HG02798 (cell line): ENCODE data around the gene PCSK6.
A peak's percentile ranks its signal among the peaks of the same experiment; 100 is the strongest.
"Not testable (repeated sequence)": the region's sequence is repeated elsewhere in the genome, so short reads cannot be mapped to it uniquely, and the experiment has no call there.

Experiments used
- ATAC-seq: cut with Tn5 transposase; IDR thresholded peaks from one replicate; pipeline ENCODE4 v1.9.1; 2021; ENCODE audit warnings: mild to moderate bottlenecking; ENCODE audit not compliant: unreplicated experiment, poor library complexity

PCSK6 gene

DNA sequence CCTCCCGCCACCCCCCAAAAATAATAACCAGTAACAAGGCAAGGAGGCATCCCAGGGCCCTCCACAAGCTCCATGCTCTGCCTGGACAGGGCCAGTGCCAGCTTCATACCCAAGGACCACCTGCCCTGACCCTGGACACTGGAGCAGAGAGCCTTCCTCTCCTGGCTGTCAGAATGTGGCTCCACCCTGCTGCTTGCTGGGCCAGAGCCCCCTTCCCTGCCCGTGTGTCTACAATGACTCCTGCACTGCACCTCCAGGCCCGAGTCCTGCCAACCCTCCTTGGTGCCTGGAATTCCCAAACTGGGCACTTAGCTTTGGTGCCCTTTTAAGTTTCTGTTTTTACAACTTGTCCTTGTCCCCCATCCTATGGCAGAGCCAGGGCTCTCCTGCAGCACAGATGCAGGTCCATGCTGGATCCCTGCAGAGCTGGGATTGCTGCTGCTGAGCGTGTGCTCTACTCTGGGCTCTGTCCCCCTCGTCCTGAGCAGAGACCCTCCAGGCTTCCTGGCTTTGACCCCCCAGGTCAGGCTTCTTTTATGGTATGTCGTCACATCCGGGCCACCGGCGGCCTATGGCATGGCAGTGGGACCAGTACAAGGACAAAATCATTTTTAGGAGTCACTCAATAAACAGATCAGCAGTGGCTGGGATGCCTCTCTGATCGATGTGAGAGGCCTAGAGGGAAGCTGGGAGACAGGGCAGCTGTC lies 183.0 kb downstream of the PCSK6 start:
- no peak for ATAC-seq

DNA sequence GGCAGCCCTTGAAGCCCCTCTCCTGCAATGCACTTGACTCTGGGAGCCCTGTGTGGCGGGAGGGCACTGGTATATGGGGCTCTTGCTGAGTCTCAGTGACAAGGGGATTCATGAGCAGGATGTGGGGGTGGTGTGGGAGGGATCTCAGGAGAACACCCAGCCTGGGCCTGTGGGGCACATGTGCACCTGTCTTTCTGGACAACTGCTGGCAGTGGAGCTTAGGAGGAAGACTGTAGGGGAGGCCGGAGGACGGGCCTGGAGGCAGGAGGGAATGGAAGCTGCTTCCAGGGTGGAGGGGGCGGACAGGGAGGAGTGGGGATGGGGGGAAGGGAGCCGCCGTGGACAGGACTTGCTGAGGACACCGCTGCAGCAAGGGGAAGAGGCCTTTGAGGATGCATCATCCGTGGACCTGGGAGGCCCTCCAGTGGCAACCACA lies 183.7 kb downstream of the PCSK6 start:
- no peak for ATAC-seq

DNA sequence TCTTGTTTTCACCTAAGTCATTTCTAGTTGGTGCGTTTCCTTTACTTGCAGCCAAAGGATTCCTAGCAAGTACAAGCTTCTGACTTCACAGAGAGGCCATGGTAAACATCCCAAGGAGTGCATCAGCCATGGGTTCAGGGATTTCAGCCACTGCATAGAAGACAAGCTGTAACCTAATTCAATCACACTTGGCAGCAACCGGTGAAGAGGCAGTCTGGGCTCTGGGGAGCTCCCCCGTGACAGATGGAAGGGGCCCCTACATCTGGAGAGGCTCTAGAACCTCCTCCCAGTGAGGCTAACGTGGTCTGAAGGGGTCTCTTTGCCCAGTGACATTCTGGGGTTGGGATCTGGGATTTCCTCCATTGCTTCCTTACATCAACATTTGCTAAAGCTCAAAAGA lies 186.1 kb downstream of the PCSK6 start:
- ATAC-seq: no peak

DNA sequence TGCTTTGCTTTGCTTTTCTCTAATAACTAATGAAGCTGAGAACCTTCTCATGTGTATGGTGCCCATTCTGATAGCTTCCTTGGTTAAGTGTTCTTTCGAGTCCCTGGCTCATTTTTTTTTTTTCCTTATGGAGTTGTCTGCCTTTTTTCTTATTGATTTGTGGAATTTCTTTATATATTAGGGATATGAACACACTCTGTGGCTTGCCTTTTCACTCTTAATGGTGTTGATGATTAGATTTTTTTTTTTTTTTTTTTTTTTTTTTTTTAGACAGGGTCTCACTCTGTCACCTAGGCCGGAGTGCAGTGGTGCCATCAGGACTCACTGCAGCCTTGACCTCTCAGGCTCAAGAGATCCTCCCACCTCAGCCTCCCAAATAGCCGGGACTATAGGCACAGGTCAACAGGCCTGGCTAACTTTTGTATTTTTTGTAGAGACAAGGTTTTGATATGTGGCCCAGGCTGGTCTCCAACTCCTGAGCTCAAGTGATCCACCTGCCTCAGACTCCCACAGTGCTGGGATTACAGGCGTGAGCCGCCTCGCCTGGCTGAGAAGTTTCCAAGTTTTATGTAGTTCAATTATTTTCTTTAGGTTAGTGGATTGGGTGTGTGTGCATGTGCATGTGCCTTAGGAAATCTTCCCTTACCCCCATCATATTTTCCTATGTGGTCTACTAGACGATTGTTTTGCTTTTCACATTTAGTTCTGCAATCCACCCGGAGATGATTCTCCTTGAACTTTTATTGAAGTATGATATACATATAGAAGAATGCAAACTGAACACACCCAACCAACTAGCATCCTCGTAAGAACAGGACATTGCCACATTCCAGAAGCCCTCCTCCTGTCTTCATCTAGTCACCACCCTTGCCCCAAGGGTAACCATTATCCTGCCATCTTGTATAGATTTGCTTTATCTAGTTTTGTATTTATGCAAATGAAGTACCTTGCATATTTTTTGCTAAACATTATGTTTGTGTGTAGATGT lies 192.8 kb downstream of the PCSK6 start:
- ATAC-seq: no peak

DNA sequence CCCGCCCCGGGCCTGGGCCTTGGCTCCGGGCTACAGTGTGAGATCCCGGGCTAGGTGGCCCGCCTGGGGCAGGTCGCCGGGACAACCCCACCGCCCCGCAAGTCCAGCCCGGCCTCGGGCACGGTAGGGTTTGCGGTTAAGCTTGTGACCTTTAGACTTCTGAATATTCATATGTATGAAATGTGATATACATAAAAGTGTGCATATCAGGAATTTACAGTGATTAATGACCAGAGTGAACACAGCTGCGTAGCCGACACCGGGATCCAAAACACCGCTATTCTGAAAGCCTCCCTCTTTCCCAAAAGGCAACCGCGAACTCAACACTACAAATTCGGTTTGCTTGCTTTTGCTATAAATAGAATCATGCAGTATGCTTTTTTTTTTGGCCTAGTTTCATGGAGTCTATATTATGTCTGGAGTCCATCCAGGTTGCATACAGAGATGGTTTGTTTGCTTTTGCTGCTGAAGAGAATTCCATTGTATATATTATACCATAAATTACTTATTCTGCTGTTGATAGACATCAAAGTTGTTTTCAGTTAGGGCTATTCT lies 193.8 kb downstream of the PCSK6 start:
- no peak for ATAC-seq

DNA sequence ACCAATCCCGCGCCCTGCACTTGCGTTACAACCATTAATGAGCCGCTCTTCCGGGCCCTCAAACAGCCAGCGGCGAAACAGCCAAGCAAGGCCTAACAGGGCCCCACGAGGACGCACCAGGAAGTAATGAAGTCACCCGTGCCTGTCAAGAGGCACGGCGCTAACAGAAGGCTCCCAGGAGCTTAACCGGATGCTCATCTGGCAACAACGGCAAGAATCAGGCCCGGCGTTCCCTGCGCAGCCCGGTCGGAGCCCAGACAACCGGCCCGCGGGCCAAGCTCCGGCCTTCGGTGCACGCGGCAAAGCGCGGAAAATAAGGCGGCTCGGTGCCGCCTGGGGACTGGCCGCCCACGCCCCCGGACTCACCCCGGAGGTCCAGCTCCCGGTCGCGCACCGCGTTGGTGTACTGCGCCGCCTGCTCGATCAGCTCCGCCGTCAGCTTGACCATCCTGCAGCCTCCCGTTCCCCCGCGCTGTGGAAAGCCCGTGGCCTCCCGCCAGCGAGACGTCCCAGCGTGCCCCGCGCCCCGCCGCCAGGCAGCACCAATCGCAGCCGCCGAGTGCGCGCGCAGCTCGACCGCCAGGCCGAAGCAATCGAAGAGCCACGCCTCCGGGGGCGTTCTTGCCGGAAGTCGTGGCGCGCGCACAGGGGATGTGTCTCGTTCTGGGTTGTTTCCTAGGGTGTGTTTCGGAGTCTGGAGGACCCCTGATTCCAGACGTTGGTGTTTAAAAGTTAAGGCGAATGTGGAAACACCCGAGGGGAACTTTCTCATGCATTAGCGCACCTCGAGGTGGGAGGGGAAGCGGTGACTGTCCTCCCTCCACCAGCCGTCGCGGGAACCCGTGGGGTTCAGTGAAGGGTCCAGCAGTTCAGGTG lies 194.5 kb downstream of the PCSK6 start, which contains the start of gene SNRPA1:
SNRPA1 (minus strand) TSS at position 518 of the 876 bp plus-strand sequence; CDS start at position 448, 70 bp downstream.
- ATAC-seq: peak; percentile 90

DNA sequence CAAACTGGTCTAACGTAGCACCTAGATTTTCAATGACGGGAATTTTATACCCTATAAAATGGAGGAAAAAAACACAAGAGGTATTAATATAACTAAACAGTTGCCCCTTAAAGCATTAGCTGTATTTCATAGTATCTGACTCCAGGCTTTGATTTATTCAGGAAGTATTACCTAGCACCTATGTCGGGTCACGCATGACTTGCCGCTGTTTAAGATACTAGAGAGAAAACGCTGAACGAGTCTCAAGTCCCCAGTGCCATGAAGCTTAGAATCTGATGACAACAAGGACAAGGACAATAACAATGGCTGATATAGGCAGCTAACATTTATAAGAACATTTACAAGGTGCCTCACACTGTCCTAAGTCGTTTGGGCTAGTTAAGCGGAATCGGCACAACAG lies 196.4 kb downstream of the PCSK6 start:
- ATAC-seq: no peak

DNA sequence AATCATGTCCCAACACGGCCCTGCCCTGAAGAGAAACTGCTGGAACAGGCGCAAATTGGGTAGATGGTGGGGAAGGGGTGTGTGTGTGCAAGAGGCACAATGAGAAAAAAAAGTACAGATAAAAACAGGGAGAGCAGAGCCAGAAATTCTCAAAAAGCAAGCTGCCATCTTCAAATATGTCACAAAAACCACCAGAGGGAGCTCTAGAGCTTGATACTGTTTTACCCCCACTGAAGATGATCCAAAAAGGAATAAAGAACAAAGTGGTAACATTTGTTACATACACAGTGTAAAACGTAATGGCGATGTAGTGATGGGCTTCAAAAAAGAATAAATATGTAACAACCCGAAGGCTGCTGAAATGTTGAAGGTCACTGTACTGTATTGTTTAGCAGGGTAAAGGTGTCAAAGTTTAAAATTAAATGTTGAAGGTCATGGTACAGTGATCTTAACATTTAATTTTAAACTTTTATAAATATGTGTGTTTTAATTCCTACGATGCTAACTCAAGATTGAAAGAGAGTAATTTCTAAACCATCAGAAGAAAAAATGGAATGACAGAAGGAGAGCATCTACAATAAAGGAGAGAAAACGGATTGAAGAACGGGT lies 200.5 kb downstream of the PCSK6 start:
- no peak for ATAC-seq

DNA sequence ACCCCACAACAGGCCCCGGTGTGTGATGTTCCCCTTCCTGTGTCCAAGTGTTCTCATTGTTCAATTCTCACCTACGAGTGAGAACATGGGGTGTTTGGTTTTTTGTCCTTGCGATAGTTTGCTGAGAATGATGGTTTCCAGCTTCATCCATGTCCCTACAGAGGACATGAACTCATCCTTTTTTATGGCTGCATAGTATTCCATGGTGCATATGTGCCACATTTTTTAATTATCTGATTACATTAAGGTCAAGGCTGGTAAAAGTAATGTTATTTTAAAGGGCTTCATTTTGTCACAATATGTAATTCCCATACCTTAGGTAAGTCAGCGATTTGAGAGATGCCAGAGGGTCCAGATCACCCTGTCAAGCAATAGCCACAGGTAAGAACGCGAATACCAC lies 202.2 kb downstream of the PCSK6 start:
- ATAC-seq: not testable (repeated sequence)

DNA sequence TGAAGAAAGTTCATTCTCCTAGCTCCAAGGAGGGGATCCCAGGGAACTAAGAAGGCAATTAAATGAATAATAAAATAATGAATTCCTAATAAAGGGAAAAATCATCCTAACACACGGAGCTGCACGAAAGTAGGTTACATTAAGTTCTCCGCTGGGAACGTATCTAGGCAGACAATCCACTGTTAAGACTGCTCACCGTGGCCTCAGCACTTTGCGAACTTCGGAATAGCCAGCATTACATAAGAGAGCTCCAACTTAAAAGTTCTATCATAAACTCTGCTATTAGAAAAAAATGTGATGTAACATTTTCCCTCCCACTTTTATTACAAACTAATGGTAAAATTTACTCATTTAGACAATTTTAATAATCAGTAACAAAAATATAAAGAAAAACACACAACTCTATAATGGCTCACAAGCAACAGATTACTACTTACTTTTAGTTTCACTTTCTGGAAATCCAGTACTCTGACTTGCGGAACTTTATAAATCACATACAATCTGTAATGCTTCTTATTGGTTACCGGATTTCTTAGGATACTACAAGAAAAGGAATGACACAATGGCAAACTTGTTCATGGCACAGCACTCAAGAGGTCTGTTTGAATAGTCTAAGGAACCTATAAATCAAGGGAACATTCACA lies 202.9 kb downstream of the PCSK6 start:
- ATAC-seq: no peak

DNA sequence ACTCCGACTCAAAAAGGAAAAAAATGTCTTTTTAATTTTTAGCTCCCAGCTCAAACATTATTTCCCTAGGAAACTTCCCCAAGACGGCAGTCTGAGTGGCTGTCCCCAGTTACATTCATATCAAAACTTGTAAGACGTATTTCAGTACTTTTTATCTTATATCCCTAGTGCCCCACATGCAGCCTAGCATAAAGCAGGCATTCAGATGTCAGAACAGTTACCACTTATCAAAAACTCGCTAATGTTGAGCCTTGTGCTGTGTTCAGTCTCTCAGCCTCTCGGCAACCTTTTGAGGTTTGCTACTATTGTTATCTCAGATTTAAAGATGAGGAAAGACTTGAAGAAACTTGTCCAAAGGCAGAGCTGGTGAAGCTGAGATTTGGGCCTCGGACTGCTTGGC lies 205.6 kb downstream of the PCSK6 start:
- no peak for ATAC-seq

DNA sequence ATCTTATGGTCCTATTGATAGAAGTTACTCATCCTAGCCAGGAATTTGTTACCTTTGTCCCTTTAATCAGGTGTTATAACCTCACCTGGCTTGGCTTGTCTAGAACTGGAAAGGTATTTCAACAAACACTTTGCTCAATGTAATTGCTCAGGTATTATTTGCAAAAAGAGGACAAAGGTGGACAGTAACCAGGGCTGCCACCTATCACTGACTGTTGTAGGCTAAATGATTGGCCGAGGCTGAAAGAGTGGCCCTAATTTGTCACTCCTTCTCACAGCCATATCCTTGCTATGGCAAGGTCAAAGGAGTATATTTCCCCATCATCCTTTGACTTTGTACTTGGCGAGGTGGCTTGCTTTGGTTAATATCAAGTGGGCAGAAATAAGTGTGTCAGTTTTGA lies 209.5 kb downstream of the PCSK6 start:
- ATAC-seq: no peak

DNA sequence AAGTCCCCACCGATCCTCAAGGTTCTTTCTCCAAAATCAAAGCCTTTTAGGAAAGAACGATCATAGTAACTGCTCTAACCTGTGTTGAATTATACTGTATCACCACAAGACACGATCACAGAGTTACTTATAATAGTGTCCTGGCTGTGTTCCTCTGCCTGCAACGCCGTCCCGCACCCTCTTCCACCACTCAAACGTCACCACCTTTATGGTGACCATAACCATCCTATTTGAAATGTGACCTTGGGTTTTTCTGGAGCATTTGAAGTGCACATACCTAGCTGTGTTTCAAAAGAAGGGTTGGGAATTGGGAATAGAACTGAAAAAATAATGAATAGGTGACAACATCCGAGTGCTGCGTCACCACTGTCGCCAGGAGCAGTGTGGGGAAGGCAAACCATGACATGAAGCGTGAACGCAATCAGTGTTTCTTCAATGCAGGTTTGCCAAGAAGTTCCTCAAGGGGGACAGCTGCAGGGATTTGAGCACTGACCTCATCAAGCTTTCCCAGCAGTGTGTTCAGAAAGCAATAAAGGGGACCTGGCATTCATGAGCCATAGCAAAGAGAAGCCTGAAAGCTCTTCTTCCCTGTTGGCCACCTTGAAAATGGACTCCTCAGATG lies 211.5 kb downstream of the PCSK6 start:
- ATAC-seq: no peak

DNA sequence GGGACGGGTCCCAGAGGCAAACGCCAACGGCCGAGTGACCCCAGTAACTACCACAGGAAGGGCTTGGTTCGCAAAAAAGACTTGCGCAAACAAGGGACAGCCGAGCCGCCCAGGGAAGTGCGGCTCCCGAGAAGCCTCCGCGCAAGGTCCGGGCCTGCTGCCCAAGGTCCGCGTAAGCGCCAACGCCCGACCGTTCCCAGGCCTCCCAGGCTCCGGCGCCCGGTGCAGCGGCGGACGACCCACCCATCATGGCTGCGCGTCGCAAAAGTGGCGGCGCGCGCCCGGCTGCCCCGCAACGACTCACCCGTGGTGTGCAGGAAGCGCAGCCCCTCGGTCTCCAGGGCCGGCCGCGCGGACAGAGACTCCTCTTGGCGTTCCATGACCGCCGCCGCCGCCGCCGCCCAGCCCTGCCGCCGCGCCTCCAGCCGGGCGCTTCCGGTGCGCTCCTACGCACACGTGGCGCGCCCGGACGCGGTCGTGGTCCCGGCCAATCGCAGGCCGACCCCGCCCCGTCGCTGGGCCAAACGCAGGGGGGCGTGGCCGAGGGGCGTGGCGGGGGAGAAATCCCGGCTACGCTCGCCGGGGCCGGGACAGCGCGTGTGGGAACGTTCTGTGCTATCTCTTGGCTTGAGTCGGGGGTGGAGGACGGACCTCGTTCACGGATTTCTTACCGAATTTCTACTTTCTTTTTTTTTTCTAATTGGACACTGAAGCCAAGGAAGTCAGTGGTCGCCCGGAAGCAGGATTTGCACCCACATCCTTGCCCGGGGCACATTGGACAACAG lies 212.3 kb downstream of the PCSK6 start, which contains the start of gene SELENOS:
SELENOS (minus strand) TSS at position 448 of the 785 bp plus-strand sequence; CDS start at position 380, 68 bp downstream.
- peak; percentile 94 for ATAC-seq

DNA sequence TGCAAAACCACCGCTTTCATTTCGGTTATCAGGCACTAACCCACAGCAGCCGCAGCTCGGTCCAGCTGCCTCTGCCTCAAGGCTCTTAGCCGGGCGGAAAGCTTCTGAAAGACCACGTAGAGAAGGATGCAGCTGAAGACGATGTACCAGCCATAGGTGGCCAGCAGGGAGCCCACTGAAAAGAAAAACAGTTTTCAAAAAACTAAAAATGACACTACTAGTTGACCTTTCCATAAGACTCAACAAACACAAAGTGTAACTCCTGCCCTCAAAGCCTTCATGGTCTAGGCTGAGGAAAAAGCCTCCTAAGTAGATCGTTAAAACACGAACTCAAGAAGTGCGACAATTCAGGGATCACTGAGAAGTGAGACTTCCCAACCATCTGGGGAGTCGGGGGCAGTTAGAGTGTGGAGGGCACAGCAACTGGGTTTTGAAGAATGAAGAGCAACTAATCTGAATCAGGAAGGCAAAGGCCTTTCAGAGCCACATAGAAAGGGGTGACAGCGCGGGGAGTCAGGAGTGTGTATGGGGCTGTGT lies 212.9 kb downstream of the PCSK6 start:
- peak; percentile 59 for ATAC-seq

DNA sequence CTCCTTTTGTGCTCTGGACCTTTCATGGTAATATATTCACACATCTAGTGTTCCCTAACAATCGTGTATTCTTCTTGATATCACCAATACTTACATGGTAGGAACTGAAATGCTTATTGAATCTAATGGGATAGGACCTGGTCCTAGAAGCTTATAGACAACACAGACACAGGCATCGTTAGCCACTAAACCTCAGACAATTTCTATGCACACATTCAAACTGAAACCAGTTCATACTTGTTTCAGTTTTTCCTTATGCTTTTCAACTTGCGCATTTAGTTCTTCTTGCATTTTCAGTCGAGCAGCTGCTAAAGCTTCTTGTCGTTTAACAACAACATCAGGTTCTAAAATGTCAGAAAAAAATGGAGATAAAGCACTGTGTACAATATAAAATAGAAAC lies 214.5 kb downstream of the PCSK6 start:
- ATAC-seq: peak; percentile 36

DNA sequence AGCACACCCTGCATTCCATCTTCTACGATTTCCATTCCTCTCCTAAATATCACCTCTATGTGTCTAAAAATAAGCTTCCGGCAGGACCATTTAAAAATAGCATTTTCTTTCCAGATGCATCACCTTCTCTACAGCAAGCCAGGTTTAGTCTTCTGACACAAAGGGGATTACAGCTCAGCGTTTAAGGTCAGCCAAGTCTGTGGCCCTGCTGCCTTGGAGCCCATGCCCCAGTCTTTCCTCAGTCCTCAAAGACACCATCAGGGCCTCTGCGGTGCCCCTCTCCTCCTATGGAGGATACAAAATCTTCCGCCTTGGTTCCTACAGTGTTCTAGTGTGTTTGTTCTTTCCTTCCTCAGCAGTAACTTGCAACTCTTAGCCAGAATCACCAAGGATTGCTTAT lies 216.0 kb downstream of the PCSK6 start:
- ATAC-seq: no peak

DNA sequence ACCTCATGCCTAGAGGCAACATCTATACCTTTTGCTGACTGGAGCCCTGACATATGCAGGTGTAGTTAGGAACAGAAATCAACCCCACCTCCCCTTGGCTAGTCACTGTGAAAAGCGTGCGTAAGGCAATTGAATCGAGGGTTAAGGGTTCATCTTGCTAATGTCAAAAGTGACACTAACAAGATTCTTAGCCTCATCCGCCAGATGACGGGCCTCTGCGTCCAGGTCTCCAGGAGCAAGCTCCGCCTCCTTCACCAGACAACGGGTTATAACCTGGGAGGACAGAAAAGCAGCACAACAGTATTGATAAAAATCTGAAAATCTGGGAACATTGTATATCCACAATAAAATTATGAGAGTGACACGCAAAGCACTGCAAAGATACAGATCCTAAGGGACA lies 216.9 kb downstream of the PCSK6 start:
- no peak for ATAC-seq
